Pancreas (tissue), 10 donors: ENCODE measurements around the gene TMEM233. TPM values are rescaled to one million over a fixed set of nuclear protein-coding genes. Genes with fewer than 3 reads are reported as not detected.

Source experiments
- ATAC-seq, 4 donors: fragments of 200-7000 bp; cut with Tn5 transposase; one replicate each; pipeline versions ENCODE4 v1.8.0 to v1.9.1; 2020; ENCODE audit warnings: mild to moderate bottlenecking in 4 of 4, moderate library complexity in 4 of 4
- DNase-seq, 6 donors: peaks; one replicate each; pipeline ENCODE4 v3.0.0-alpha.2; 2020
- FAIRE-seq: peaks from 2 replicates; lab custom pipeline; 2012; peaks lifted over from hg19 to GRCh38; lab: Jason Lieb, UNC
- H3K27ac ChIP-seq, 4 donors: fragments of 200-600 bp; sonication (generic); 1 replicate in 3 of 4; 2 replicates in 1 of 4; pipeline versions ENCODE4 v1.5.0 to v1.8.0; 2020
- H3K27me3 ChIP-seq, 4 donors: fragments of 200-600 bp; one replicate each; pipeline ENCODE4 v1.8.0; 2021
- H3K36me3 ChIP-seq, 3 donors: fragments of 200-600 bp; sonication (generic) in 1 of 3; one replicate each; pipeline versions ENCODE4 v1.5.0 to v1.8.0; 2020 to 2021
- H3K4me1 ChIP-seq, 3 donors: fragments of 200-600 bp; one replicate each; pipeline ENCODE4 v1.8.0; 2021
- H3K4me3 ChIP-seq, 4 donors: fragments of 200-600 bp; sonication (generic) in 2 of 4; one replicate each; pipeline versions ENCODE4 v1.5.0 to v1.8.0; 2020 to 2021
- H3K9me3 ChIP-seq, 4 donors: fragments of 200-600 bp; one replicate each; pipeline ENCODE4 v1.8.0; 2021
- WGBS, 2 donors: extraction: QIAGEN DNeasy Blood & Tissue Kit; methylation state at CpG; one replicate each; pipeline ENCODE4 v1.1.7; 2013; 5-methylcytosine and 5-hydroxymethylcytosine counted together
- intact Hi-C, 3 donors: fragments of 100-400 bp; cut with DNase I; formaldehyde crosslinking; loops; one replicate each; pipeline versions ENCODE4 v1.11.1 to v1.14.2; 2022
- polyA plus RNA-seq, 2 donors: library from polyadenylated mRNA; stranded (reverse); fragments of 200-250 nt; gene quantifications; one replicate each; pipeline ENCODE4 v1.2.3, GENCODE V29; 2013
- total RNA-seq, 6 donors: library from RNA; stranded (reverse); fragmentation: NEBNext Ultra II Directional in 4 of 6; extraction: Animal tissue kit (Norgen Biotek cat#: 25700) in 4 of 6; gene quantifications; one replicate each; pipeline versions ENCODE4 v1.2.1 to v1.2.4, GENCODE V29; 2021 to 2023
- TF ChIP-seq, protein P1 (sequence below), 4 donors: fragments of 200-600 bp; sonication (generic) in 3 of 4; IDR thresholded peaks; one replicate each; pipeline versions ENCODE4 v1.5.0 to v1.8.0; 2021; ENCODE audit warnings: antibody characterized with exemption in 4 of 4
- donor health status: healthy with polysubstance abuse.
- donor health status: DM: no; HTN: no; CAD: no; lungs with moderate emphysema.
- donor health status: DM: no; HTN: no; CAD: no.
- donor health status: control.
- donor health status: control.
- donor health status: Bipolar disorder and iron deficiency.
- donor health status: DM: yes; HTN: yes; CAD: no.
- donor health status: DM: no; HTN: no; CAD: no.
- donor health status: DM: no; HTN: no; CAD: no.
- donor health status: DM: yes; HTN: yes; CAD: no.

TMEM233 gene
- total and polyA plus RNA-seq, 8 donors: 0.05 to 0.52 (median 0.07) TPM; not detected in 2

DNA sequence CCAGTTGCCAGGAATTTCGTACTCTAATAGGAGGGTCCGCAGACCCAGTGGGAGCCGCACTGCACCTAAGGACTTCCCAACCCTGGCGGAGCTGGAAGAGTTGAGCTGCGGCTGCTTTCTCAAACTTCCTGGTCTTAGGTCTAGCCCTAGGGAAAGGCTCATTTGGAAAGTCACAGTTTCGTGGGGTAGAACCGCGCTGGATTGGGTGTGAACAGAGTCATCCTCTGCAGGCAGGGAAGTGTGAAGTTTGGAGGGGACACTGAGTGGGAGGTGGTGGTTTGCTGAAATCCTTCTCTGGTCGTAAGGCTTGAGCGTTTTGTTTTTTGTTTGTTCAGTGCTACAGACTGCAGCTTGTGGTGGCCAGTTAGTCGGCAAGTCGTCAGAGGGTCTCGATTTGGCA lies 93.2 kb downstream of the TMEM233 start:
- FAIRE-seq: no peak
- DNase-seq: no peak
- no peak overlapping the region for H3K4me3 ChIP-seq
- TF ChIP-seq, protein P1, sequence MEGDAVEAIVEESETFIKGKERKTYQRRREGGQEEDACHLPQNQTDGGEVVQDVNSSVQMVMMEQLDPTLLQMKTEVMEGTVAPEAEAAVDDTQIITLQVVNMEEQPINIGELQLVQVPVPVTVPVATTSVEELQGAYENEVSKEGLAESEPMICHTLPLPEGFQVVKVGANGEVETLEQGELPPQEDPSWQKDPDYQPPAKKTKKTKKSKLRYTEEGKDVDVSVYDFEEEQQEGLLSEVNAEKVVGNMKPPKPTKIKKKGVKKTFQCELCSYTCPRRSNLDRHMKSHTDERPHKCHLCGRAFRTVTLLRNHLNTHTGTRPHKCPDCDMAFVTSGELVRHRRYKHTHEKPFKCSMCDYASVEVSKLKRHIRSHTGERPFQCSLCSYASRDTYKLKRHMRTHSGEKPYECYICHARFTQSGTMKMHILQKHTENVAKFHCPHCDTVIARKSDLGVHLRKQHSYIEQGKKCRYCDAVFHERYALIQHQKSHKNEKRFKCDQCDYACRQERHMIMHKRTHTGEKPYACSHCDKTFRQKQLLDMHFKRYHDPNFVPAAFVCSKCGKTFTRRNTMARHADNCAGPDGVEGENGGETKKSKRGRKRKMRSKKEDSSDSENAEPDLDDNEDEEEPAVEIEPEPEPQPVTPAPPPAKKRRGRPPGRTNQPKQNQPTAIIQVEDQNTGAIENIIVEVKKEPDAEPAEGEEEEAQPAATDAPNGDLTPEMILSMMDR (IDR thresholded peaks at IDR 0.05): no peak
- H3K27ac ChIP-seq: no peak overlapping the region
- no peaks in the 10 kb centered on the region for H3K9me3 ChIP-seq
- H3K4me1 ChIP-seq: peaks cover 0 to 35% (median 11%) of the 10 kb centered on the region in 3 donors
- WGBS, 2 donors: 91 to 93% methylated on average over 13 of the region's 13 CpGs
- intact Hi-C loops: loop anchor here in 1 of 3 donors (10.0 kb wide), 1 partner anchor 88 kb away; no protein-coding TSS in a partner anchor
- peaks cover 0 to 6% (median 0%) of the 10 kb centered on the region in 3 donors for H3K36me3 ChIP-seq
- no peaks in the 10 kb centered on the region for H3K27me3 ChIP-seq
- no peak for ATAC-seq

GRCh38 chr12:119687406-119687805 lies 93.8 kb downstream of the TMEM233 start:
- Histone ChIP-seq H3K9me3 (no peaks in the 10 kb centered on the region), H3K4me3 (no peak overlapping the region), H3K4me1 (peaks cover 4 to 37% (median 9%) of the 10 kb centered on the region in 3 donors), H3K27me3 (no peaks in the 10 kb centered on the region), H3K27ac (no peak overlapping the region), H3K36me3 (no peaks in the 10 kb centered on the region)
- intact Hi-C loops: loop anchor here in 1 of 3 donors (10.0 kb wide), 1 partner anchor 87 kb away; no protein-coding TSS in a partner anchor
- ATAC-seq (no peak), FAIRE-seq (no peak), DNase-seq (no peak)
- TF ChIP-seq, protein P1 (IDR thresholded peaks at IDR 0.05): no peak
- WGBS, 2 donors: 87 to 88% methylated on average over 14 of the region's 14 CpGs

DNA sequence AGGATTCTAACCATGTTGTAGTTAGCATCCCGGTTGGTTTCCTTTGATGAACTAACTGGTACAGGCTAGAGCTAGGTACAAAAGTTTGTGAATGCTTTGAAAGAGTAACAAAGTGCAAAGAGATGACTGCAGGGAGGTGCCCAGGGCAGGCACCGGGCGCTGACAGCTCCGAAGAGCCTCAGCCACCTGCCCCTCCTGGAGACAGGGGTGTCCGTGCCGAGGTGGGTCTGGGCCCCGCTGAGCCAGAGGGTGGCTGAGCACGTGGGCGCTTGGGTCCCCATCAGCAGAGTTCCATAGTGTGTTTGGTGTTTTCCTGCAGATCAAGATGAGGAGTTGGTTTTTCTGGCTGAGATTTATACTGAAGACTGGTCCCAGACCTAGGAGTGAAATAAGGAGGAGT lies 94.3 kb downstream of the TMEM233 start:
- FAIRE-seq (no peak), DNase-seq (no peak), ATAC-seq (no peak)
- H3K27me3 ChIP-seq: no peaks in the 10 kb centered on the region
- H3K9me3 ChIP-seq: no peaks in the 10 kb centered on the region
- peaks cover 9 to 37% (median 11%) of the 10 kb centered on the region in 3 donors for H3K4me1 ChIP-seq
- TF ChIP-seq, protein P1 (IDR thresholded peaks at IDR 0.05): no peak
- no peak overlapping the region for H3K4me3 ChIP-seq
- intact Hi-C loops: loop anchor here in 1 of 3 donors (10.0 kb wide), 1 partner anchor 87 kb away; no protein-coding TSS in a partner anchor
- no peak overlapping the region for H3K27ac ChIP-seq
- no peaks in the 10 kb centered on the region for H3K36me3 ChIP-seq
- 96 to 97% methylated on average over 9 of the region's 9 CpGs for WGBS, 2 donors

DNA sequence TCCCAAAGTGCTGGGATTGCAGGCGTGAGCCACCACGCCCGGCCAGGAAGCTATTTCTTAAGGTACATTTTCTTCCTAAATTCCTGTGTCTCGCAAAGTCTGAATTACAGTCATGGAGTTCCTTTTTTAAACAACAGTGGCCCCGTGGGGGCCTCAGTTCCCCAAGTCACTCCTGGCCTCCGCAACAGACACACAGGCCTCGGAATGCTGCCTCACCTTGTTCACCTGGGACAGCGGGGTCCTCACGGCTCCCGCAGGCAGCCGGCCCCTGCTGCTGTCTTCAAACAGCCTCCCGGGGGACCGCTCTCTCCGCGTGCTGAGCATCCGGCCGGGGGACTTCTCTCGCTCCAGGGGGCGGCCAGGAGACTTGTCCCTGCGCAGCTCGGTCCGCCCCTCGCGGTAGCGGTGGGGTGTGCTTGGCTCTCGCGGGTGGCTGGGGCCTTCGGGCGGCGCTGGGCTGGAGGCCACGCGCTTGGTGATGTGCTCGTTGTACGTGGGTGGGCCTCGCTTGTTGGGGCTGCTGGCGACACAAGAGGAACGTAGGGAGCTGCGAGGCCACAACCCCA lies 96.4 kb downstream of the TMEM233 start:
- no peaks in the 10 kb centered on the region for H3K27me3 ChIP-seq

More for the DNA sequence above, 96.4 kb downstream of the TMEM233 start:
- TF ChIP-seq, protein P1 (IDR thresholded peaks at IDR 0.05): no peak
- no peak overlapping the region for H3K27ac ChIP-seq
- H3K4me3 ChIP-seq: no peak overlapping the region
- H3K4me1 ChIP-seq: peaks cover 11 to 33% (median 22%) of the 10 kb centered on the region in 3 donors
- FAIRE-seq (no peak), ATAC-seq (no peak), DNase-seq (no peak)
- intact Hi-C loops: loop anchor here in 1 of 3 donors (10.0 kb wide), 1 partner anchor 85 kb away; no protein-coding TSS in a partner anchor
- WGBS, 2 donors: 97 to 98% methylated on average over 38 of the region's 38 CpGs
- no peaks in the 10 kb centered on the region for H3K9me3 ChIP-seq
- H3K36me3 ChIP-seq: no peaks in the 10 kb centered on the region
